HEK293 (cell line): ENCODE data around the gene AIG1.
"Not testable (repeated sequence)": the region's sequence is repeated elsewhere in the genome, so short reads cannot be mapped to it uniquely, and the experiment has no call there.

ENCODE experiments used
- CTCF ChIA-PET: fragments of 350-600 bp; formaldehyde crosslinking; extraction: SDS; loops from one replicate; lab custom pipeline; 2021; ENCODE audit warnings: antibody characterized with exemption; lab: Yijun Ruan, JAX
- POLR2A ChIA-PET: fragments of 300-600 bp; formaldehyde crosslinking; extraction: SDS; loops from one replicate; lab custom pipeline; 2020; ENCODE audit warnings: antibody characterized with exemption, inconsistent platforms; lab: Yijun Ruan, JAX
- H3K27ac ChIP-seq: fragments of 200-500 bp; sonication (Bioruptor generic); 2 replicates; pipeline ENCODE4 v1.5.1; 2014; ENCODE audit warnings: low read depth, low read length, control low read depth, inconsistent platforms; ENCODE audit errors: extremely low read depth
- H3K36me3 ChIP-seq, 2 experiments: fragments of 200-500 bp in 1 of 2; sonication (Bioruptor generic) in 1 of 2; 1 replicate in 1 of 2; 2 replicates in 1 of 2; pipeline ENCODE4 v1.5.1; 2014 to 2017; ENCODE audit warnings: inconsistent platforms in 2 of 2, low read length in 2 of 2; ENCODE audit not compliant: control insufficient read depth in 2 of 2, insufficient read depth in 1 of 2
- H3K4me1 ChIP-seq: fragments of 200-500 bp; sonication (Bioruptor generic); 2 replicates; pipeline ENCODE4 v1.5.1; 2014; ENCODE audit warnings: mild to moderate bottlenecking, low read length, inconsistent platforms; ENCODE audit not compliant: control insufficient read depth, insufficient read depth
- H3K4me3 ChIP-seq: 2 replicates; pipeline ENCODE4 v1.5.1; 2011; ENCODE audit warnings: low read depth, mild to moderate bottlenecking, control low read depth, low read length, moderate library complexity
- H3K9me3 ChIP-seq: fragments of 200-500 bp; sonication (Bioruptor generic); 2 replicates; pipeline ENCODE4 v1.5.1; 2014; ENCODE audit warnings: low read depth, low read length, inconsistent platforms; ENCODE audit not compliant: control insufficient read depth, insufficient read depth
- KLF16 ChIP-seq: fragments of 450-650 bp; formaldehyde crosslinking; IDR thresholded peaks from 2 replicates; pipeline ENCODE4 v1.5.1; 2017; ENCODE audit warnings: missing biosample characterization, missing genetic modification characterization
- KLF8 ChIP-seq: fragments of 450-650 bp; formaldehyde crosslinking; IDR thresholded peaks from 2 replicates; pipeline ENCODE4 v1.5.1; 2016; ENCODE audit warnings: missing biosample characterization, missing genetic modification characterization
- OSR2 ChIP-seq: fragments of 450-650 bp; formaldehyde crosslinking; IDR thresholded peaks from 2 replicates; pipeline ENCODE4 v1.5.1; 2016; ENCODE audit warnings: missing biosample characterization, missing genetic modification characterization
- SP3 ChIP-seq: fragments of 450-650 bp; formaldehyde crosslinking; IDR thresholded peaks from 2 replicates; pipeline ENCODE4 v1.5.1; 2016; ENCODE audit warnings: missing biosample characterization, missing genetic modification characterization
- TCF7L2 ChIP-seq: IDR thresholded peaks from 2 replicates; pipeline ENCODE4 v1.6.1; 2011; ENCODE audit warnings: low read depth, mild to moderate bottlenecking, inconsistent platforms, low read length, moderate library complexity, borderline replicate concordance
- WT1 ChIP-seq: fragments of 450-650 bp; formaldehyde crosslinking; IDR thresholded peaks from 2 replicates; pipeline ENCODE4 v1.5.1; 2016; ENCODE audit warnings: missing biosample characterization, missing genetic modification characterization
- ZBTB10 ChIP-seq: fragments of 450-650 bp; formaldehyde crosslinking; IDR thresholded peaks from 2 replicates; pipeline ENCODE4 v1.5.1; 2016; ENCODE audit warnings: missing biosample characterization, missing genetic modification characterization
- ZBTB11 ChIP-seq: fragments of 450-650 bp; formaldehyde crosslinking; conservative IDR thresholded peaks from 2 replicates; pipeline ENCODE4 v1.5.1; 2016; ENCODE audit warnings: low read depth, missing biosample characterization, missing genetic modification characterization
- ZBTB7A ChIP-seq: fragments of 450-650 bp; formaldehyde crosslinking; IDR thresholded peaks from 2 replicates; pipeline ENCODE4 v1.5.1; 2016; ENCODE audit warnings: low read depth, missing biosample characterization, missing genetic modification characterization
- ZFHX2 ChIP-seq: fragments of 450-650 bp; formaldehyde crosslinking; conservative IDR thresholded peaks from 2 replicates; pipeline ENCODE4 v1.5.1; 2016; ENCODE audit warnings: missing biosample characterization, missing genetic modification characterization
- ZNF114 ChIP-seq: fragments of 450-650 bp; formaldehyde crosslinking; IDR thresholded peaks from 2 replicates; pipeline ENCODE4 v1.5.0; 2017; ENCODE audit warnings: missing biosample characterization, missing genetic modification characterization
- ZNF121 ChIP-seq: fragments of 450-650 bp; formaldehyde crosslinking; IDR thresholded peaks from 2 replicates; pipeline ENCODE4 v1.5.1; 2016; ENCODE audit warnings: missing biosample characterization, missing genetic modification characterization
- ZNF138 ChIP-seq: fragments of 450-650 bp; formaldehyde crosslinking; IDR thresholded peaks from 2 replicates; pipeline ENCODE4 v1.5.1; 2016; ENCODE audit warnings: missing biosample characterization, missing genetic modification characterization, borderline replicate concordance
- ZNF174 ChIP-seq: fragments of 450-650 bp; formaldehyde crosslinking; IDR thresholded peaks from 2 replicates; pipeline ENCODE4 v1.5.0; 2017; ENCODE audit warnings: missing biosample characterization, mild to moderate bottlenecking, missing genetic modification characterization
- ZNF19 ChIP-seq: fragments of 450-650 bp; formaldehyde crosslinking; IDR thresholded peaks from 2 replicates; pipeline ENCODE4; 2016; ENCODE audit warnings: missing biosample characterization, missing genetic modification characterization, low read depth
- ZNF223 ChIP-seq: fragments of 450-650 bp; formaldehyde crosslinking; IDR thresholded peaks from 2 replicates; pipeline ENCODE4 v1.5.1; 2016; ENCODE audit warnings: missing biosample characterization, missing genetic modification characterization
- ZNF239 ChIP-seq: fragments of 450-650 bp; formaldehyde crosslinking; IDR thresholded peaks from 2 replicates; pipeline ENCODE4 v1.5.1; 2016; ENCODE audit warnings: missing biosample characterization, missing genetic modification characterization
- ZNF391 ChIP-seq: fragments of 450-650 bp; formaldehyde crosslinking; IDR thresholded peaks from 2 replicates; pipeline ENCODE4 v1.5.1; 2016; ENCODE audit warnings: low read depth, missing biosample characterization, missing genetic modification characterization, borderline replicate concordance
- ZNF423 ChIP-seq: fragments of 450-650 bp; formaldehyde crosslinking; IDR thresholded peaks from 2 replicates; pipeline ENCODE4 v1.5.1; 2016; ENCODE audit warnings: missing biosample characterization, missing genetic modification characterization
- ZNF548 ChIP-seq: fragments of 450-650 bp; formaldehyde crosslinking; IDR thresholded peaks from 2 replicates; pipeline ENCODE4 v1.5.1; 2016; ENCODE audit warnings: missing biosample characterization, missing genetic modification characterization
- ZNF549 ChIP-seq: fragments of 450-650 bp; IDR thresholded peaks from 2 replicates; pipeline ENCODE4 v1.5.1; 2018; ENCODE audit warnings: missing biosample characterization, missing genetic modification characterization, mild to moderate bottlenecking, inconsistent platforms, moderate library complexity
- ZNF585B ChIP-seq: fragments of 450-650 bp; formaldehyde crosslinking; IDR thresholded peaks from 2 replicates; pipeline ENCODE4 v1.5.1; 2016; ENCODE audit warnings: missing biosample characterization, missing genetic modification characterization
- ZNF596 ChIP-seq: fragments of 450-650 bp; IDR thresholded peaks from 2 replicates; pipeline ENCODE4 v1.5.0; 2018; ENCODE audit warnings: missing biosample characterization, mild to moderate bottlenecking, missing genetic modification characterization, moderate library complexity
- ZNF626 ChIP-seq: fragments of 450-650 bp; sonication (Bioruptor Pico); formaldehyde crosslinking; IDR thresholded peaks from 2 replicates; pipeline ENCODE4 v1.5.1; 2018; ENCODE audit warnings: missing biosample characterization, missing genetic modification characterization, inconsistent platforms
- ZNF747 ChIP-seq: fragments of 450-650 bp; formaldehyde crosslinking; IDR thresholded peaks from 2 replicates; pipeline ENCODE4 v1.5.1; 2016; ENCODE audit warnings: missing biosample characterization, missing genetic modification characterization
- TF ChIP-seq, protein P1 (sequence below): fragments of 450-650 bp; formaldehyde crosslinking; IDR thresholded peaks from 2 replicates; pipeline ENCODE4 v1.5.0; 2017; ENCODE audit warnings: missing biosample characterization, missing genetic modification characterization, borderline replicate concordance
- TF ChIP-seq, protein P2 (sequence below): fragments of 450-650 bp; formaldehyde crosslinking; optimal IDR thresholded peaks from 2 replicates; pipeline ENCODE3; 2016; ENCODE audit warnings: missing biosample characterization, mild to moderate bottlenecking, missing genetic modification characterization

The AIG1 gene

GRCh38 chr6:143166247-143166695 lies 105.6 kb downstream of the AIG1 start (continued):
- no peak for TF ChIP-seq ZNF174 (tag by site-specific recombination)
- no peak for TF ChIP-seq ZNF138
- no peak for TF ChIP-seq ZNF596 (tag by site-specific recombination)
- no peak for TF ChIP-seq ZNF747 (tag by site-specific recombination)
- TF ChIP-seq ZNF549 (tag by site-specific recombination) = no peak
- TF ChIP-seq ZNF19 = no peak
- TF ChIP-seq ZBTB7A (tag by site-specific recombination) = no peak
- TF ChIP-seq, protein P1, sequence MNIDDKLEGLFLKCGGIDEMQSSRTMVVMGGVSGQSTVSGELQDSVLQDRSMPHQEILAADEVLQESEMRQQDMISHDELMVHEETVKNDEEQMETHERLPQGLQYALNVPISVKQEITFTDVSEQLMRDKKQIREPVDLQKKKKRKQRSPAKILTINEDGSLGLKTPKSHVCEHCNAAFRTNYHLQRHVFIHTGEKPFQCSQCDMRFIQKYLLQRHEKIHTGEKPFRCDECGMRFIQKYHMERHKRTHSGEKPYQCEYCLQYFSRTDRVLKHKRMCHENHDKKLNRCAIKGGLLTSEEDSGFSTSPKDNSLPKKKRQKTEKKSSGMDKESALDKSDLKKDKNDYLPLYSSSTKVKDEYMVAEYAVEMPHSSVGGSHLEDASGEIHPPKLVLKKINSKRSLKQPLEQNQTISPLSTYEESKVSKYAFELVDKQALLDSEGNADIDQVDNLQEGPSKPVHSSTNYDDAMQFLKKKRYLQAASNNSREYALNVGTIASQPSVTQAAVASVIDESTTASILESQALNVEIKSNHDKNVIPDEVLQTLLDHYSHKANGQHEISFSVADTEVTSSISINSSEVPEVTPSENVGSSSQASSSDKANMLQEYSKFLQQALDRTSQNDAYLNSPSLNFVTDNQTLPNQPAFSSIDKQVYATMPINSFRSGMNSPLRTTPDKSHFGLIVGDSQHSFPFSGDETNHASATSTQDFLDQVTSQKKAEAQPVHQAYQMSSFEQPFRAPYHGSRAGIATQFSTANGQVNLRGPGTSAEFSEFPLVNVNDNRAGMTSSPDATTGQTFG (tag by site-specific recombination) = no peak

DNA sequence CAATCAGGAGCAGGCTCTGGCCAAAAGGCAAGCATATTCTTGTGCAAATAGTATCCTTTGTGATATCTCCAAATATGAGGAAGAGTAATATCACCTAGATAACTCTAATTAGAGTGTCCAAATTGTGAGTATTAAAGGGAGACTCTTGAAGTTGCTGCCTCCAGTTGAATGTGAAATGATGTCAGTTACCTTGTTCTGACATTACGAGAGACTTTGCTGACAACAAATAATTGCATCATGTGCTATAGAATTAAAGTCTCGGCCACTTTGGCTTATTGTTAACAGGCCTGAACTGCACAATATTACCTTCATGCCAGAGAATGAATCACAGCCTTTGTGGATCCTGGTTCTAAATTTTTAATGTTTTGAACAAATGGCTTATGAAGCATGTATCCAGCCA lies 106.5 kb downstream of the AIG1 start:
- Histone ChIP-seq H3K4me3 (no peak overlapping the region), H3K9me3 (no peaks in the 10 kb centered on the region), H3K27ac (no peak overlapping the region), H3K36me3 (peaks cover 0 to 16% of the 10 kb centered on the region in 2 experiments; a peak in 1 of 3 replicates), H3K4me1 (no peaks in the 10 kb centered on the region)
- no peak for TF ChIP-seq TCF7L2
- no peak for TF ChIP-seq ZBTB10 (tag by site-specific recombination)
- TF ChIP-seq OSR2 = no peak
- no peak for TF ChIP-seq SP3 (tag by site-specific recombination)
- no peak for TF ChIP-seq WT1 (tag by site-specific recombination)
- TF ChIP-seq ZNF121 (tag by site-specific recombination) = no peak
- TF ChIP-seq ZBTB11 (tag by site-specific recombination) = no peak
- TF ChIP-seq ZNF423 (tag by site-specific recombination) = no peak
- no peak for TF ChIP-seq ZNF391 (tag by site-specific recombination)
- TF ChIP-seq ZNF239 (tag by site-specific recombination) = no peak
- no peak for TF ChIP-seq ZFHX2 (tag by site-specific recombination)
- no peak for TF ChIP-seq KLF16 (tag by site-specific recombination)
- TF ChIP-seq ZNF548 (tag by site-specific recombination) = no peak
- TF ChIP-seq, protein P2, sequence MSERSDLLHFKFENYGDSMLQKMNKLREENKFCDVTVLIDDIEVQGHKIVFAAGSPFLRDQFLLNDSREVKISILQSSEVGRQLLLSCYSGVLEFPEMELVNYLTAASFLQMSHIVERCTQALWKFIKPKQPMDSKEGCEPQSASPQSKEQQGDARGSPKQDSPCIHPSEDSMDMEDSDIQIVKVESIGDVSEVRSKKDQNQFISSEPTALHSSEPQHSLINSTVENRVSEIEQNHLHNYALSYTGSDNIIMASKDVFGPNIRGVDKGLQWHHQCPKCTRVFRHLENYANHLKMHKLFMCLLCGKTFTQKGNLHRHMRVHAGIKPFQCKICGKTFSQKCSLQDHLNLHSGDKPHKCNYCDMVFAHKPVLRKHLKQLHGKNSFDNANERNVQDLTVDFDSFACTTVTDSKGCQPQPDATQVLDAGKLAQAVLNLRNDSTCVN = no peak
- TF ChIP-seq KLF8 (tag by site-specific recombination) = no peak
- no peak for TF ChIP-seq ZNF114
- no peak for TF ChIP-seq ZNF223 (tag by site-specific recombination)
- no peak for TF ChIP-seq ZNF585B (tag by site-specific recombination)
- no peak for TF ChIP-seq ZNF626 (tag by site-specific recombination)
- ChIA-PET CTCF (no interaction called here), POLR2A (no interaction called here)

- H3K36me3 ChIP-seq = peaks cover 0 to 16% of the 10 kb centered on the region in 2 experiments; a peak in 1 of 3 replicates
- CTCF ChIA-PET, H3K9me3 ChIP-seq, H3K4me1 ChIP-seq, H3K27ac ChIP-seq, H3K4me3 ChIP-seq, POLR2A ChIA-PET: not testable (repeated sequence)
Measured at GRCh38 chr6:143168396-143168816, 107.7 kb downstream of the AIG1 start.
